Lower leg skin (tissue), 4 donors: ENCODE results near the gene COL4A2. TPM values are rescaled to one million over a fixed set of nuclear protein-coding genes. Genes with fewer than 3 reads are reported as not detected.

Experiments
- DNase-seq, 2 donors: peaks; one replicate each; pipeline ENCODE4 v3.0.0-alpha.2; 2019; ENCODE audit warnings: low spot score in 2 of 2
- H3K4me3 ChIP-seq: fragments of 200-600 bp; sonication (generic); 2 replicates; pipeline ENCODE4 v1.5.1; 2017; ENCODE audit warnings: mild to moderate bottlenecking, low read depth; ENCODE audit not compliant: poor library complexity, severe bottlenecking
- POLR2A ChIP-seq, 2 donors: fragments of 450-650 bp; IDR thresholded peaks; one replicate each; pipeline ENCODE4 v1.6.1; 2016 to 2017; ENCODE audit warnings: antibody characterized with exemption in 2 of 2, mild to moderate bottlenecking in 1 of 2, moderate library complexity in 1 of 2
- WGBS, 2 donors: methylation state at CpG; one replicate each; pipeline ENCODE4 v1.1.5; 2018; 5-methylcytosine and 5-hydroxymethylcytosine counted together
- intact Hi-C: fragments of 100-400 bp; cut with DNase I; formaldehyde crosslinking; loops from one replicate; pipeline ENCODE4 v1.15.0; 2023; ENCODE audit warnings: low total_unique reads
- total RNA-seq, 4 donors: library from RNA; depleted of rRNA; stranded (reverse); fragments of >200 nt; gene quantifications; one replicate each; pipeline ENCODE4 v1.1.0, GENCODE V29; 2016
- TF ChIP-seq, protein P1 (sequence below), 3 donors: fragments of 450-650 bp; IDR thresholded peaks; one replicate each; pipeline ENCODE4 v1.5.1; 2016; ENCODE audit warnings: antibody characterized with exemption in 3 of 3, mild to moderate bottlenecking in 3 of 3, moderate library complexity in 2 of 3

Gene COL4A2
- total RNA-seq, 4 donors from 2014 or later, result 40.8 to 119 (median 58.9) TPM

DNA sequence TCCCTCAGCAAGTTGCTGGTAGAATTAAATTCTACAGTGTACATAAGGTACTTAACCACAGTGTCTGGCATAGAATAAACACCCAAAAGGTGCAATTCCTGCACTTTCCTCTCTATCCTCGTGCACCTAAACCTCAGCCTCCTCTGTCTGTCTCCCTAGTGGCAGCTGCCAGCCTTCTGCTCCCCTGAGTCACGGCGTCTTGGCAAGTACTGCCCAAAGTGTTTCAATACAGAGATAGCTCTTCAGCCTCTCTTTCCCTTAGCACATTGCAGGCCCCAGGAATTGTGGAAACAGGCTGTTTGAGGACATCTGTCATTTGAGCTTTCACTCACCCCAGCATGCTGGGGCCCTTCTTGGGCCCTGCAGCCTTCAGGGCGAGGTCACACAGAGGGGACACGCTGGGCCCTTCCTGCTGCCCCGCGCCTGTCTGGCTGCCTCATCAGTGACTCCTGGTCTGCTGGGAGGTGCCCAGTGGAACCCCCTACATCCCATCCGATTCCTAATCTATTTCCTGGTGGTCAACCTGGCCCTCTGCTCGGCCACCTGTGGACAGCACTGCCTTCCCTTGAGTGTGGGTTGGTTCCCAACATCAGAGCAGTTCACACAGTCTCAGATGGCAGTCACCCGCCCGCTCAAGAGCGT, 19.3 kb downstream of the COL4A2 start:
- WGBS, 2 donors, result 77 to 79% methylated on average over 12 of the region's 12 CpGs
- no peak overlapping the region for H3K4me3 ChIP-seq
- DNase-seq, result no peak
- TF ChIP-seq, protein P1, sequence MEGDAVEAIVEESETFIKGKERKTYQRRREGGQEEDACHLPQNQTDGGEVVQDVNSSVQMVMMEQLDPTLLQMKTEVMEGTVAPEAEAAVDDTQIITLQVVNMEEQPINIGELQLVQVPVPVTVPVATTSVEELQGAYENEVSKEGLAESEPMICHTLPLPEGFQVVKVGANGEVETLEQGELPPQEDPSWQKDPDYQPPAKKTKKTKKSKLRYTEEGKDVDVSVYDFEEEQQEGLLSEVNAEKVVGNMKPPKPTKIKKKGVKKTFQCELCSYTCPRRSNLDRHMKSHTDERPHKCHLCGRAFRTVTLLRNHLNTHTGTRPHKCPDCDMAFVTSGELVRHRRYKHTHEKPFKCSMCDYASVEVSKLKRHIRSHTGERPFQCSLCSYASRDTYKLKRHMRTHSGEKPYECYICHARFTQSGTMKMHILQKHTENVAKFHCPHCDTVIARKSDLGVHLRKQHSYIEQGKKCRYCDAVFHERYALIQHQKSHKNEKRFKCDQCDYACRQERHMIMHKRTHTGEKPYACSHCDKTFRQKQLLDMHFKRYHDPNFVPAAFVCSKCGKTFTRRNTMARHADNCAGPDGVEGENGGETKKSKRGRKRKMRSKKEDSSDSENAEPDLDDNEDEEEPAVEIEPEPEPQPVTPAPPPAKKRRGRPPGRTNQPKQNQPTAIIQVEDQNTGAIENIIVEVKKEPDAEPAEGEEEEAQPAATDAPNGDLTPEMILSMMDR (IDR thresholded peaks at IDR 0.05), result no peak
- intact Hi-C loops, result no loop called here

DNA sequence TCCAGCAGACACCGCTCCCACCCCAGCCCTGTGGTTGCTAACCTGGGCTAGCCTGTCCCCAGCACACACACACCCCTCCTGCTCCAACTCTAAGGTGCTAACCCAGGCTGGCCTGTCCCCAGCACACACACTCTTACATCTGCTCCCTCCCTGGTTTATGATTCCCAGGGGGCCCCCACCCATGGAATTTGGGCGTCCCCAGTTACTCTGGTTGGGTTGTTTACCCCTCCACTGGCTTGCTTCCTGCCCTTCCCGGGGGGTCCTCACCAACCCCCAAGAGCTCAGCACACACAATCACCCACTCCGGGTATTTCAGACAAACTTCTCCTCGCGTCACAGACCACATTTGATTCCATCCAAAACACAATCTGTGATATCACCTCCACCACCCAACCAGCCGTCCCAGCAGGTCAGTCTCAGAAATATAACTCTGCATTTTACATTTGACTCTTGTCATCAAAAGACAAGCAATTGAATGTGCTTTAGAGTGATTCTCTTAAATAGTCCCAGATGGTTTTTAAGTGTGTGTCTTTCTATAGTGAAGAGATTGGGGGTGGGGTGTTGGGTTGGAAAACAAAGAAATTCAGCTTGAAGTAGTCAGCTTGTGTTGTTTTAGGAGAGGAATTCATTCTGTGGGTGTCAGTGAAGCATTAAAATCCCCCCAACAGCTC, 20.1 kb downstream of the COL4A2 start:
- no peak for DNase-seq
- TF ChIP-seq POLR2A (IDR thresholded peaks at IDR 0.05), result no peak
- TF ChIP-seq, protein P1 (IDR thresholded peaks at IDR 0.05), result no peak
- intact Hi-C loops, result no loop called here
- H3K4me3 ChIP-seq, result no peak overlapping the region
- WGBS, 2 donors, result 60 to 66% methylated on average over 7 of the region's 7 CpGs

DNA sequence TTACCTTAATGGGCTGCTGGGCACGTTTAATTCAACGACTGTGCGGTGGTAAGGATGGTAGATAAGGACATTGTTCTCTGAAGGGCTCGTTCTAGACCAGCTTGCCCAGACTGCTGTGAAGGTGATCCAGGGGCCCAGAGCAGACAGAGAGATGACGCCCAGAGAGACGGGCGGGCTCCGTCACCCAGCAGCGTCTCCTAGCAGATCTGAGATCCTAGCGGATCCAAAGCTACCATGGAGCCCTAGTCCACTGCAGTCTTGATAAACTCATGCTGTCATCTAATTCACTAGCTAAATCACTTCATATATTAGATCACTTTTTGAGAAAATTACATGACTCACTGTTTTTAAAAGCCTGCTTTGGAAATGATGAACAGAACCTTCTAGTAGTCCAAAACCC, 21.5 kb downstream of the COL4A2 start:
- 83 to 90% methylated on average over 10 of the region's 10 CpGs for WGBS, 2 donors
- TF ChIP-seq POLR2A (IDR thresholded peaks at IDR 0.05), result no peak
- TF ChIP-seq, protein P1 (IDR thresholded peaks at IDR 0.05), result no peak
- intact Hi-C loops, result no loop called here
- H3K4me3 ChIP-seq, result no peak overlapping the region
- DNase-seq, result no peak

DNA sequence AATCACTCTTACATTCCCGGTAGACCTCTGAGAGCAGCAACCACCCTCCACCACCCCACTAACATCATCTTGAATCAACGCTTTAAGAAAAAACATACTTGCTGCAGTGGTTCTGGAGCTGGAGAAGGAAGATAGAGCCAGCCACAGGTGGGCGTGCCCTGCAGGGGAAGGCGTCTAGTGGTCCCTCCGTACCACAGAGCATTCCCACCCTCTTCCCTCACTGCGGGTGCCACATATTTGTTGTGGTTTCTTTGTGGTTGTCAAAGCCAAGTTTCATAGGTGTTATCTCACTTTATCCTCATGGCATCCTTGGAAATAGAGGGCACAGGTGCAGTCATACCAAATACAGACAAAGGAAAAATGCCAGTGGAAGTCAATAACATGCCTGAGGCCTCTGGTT, 22.2 kb downstream of the COL4A2 start:
- DNase-seq, result no peak
- 75 to 79% methylated on average over 6 of the region's 6 CpGs for whole genome bisulfite sequencing, 2 donors
- intact Hi-C loops, result no loop called here
- TF ChIP-seq POLR2A (IDR thresholded peaks at IDR 0.05), result no peak
- TF ChIP-seq, protein P1 (IDR thresholded peaks at IDR 0.05), result no peak
- H3K4me3 ChIP-seq, result no peak overlapping the region

DNA sequence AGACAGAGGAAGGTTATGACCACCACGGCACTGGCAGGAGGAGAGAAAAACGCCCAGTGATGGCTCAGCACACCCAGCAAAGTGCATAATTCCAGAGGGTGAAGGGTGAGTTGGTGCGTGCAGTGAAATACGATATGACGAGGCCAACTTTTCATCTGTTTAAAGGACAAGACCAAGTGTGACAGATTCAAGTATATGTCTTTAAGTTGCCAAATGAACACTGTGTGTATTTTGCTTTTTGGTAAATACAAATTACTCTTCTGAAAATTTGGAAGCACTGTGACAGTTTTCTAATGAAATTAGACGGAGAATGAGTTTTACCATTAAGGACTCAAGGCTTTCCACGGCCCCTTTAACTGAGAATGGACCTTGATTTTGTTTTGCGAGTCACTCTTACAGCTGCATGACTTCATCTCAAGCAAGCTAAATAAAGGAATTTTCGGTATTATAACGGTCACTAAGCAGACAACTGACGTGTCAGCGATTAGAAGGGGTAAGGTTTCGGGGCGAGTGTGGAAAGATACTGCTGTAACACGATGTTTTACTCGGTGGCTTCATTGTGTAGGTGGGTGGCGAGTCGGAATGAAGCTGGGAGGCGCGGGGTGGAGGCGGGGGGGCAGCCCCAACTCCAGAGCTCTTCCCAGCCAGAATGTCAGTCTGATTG, 22.8 kb downstream of the COL4A2 start:
- DNase-seq, result no peak
- no peak for TF ChIP-seq POLR2A (IDR thresholded peaks at IDR 0.05)
- TF ChIP-seq, protein P1 (IDR thresholded peaks at IDR 0.05), result no peak
- intact Hi-C loops, result no loop called here
- 84 to 85% methylated on average over 21 of the region's 21 CpGs for WGBS, 2 donors
- no peak overlapping the region for H3K4me3 ChIP-seq
